ENCODE data around the gene ZBTB17.

GRCh38 chr1:15931884-15932283 lies 44.0 kb downstream of the ZBTB17 start:
- TF ChIP-seq, protein P1, sequence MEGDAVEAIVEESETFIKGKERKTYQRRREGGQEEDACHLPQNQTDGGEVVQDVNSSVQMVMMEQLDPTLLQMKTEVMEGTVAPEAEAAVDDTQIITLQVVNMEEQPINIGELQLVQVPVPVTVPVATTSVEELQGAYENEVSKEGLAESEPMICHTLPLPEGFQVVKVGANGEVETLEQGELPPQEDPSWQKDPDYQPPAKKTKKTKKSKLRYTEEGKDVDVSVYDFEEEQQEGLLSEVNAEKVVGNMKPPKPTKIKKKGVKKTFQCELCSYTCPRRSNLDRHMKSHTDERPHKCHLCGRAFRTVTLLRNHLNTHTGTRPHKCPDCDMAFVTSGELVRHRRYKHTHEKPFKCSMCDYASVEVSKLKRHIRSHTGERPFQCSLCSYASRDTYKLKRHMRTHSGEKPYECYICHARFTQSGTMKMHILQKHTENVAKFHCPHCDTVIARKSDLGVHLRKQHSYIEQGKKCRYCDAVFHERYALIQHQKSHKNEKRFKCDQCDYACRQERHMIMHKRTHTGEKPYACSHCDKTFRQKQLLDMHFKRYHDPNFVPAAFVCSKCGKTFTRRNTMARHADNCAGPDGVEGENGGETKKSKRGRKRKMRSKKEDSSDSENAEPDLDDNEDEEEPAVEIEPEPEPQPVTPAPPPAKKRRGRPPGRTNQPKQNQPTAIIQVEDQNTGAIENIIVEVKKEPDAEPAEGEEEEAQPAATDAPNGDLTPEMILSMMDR (IDR thresholded peaks at IDR 0.05; ENCODE audit: low read depth, low read length): no peak
- TF ChIP-seq EZH2phosphoT487 (IDR thresholded peaks at IDR 0.05; ENCODE audit: low read depth): no peak
